ENCODE measurements around the gene METTL3.
A peak's percentile ranks its signal among the peaks of the same experiment; 100 is the strongest.

The METTL3 gene

GRCh38 chr14:21454843-21455544, 56.1 kb downstream of the METTL3 start:
- no peak for DNase-seq
- Histone ChIP-seq H3K36me3 (peaks cover 24% of the 10 kb centered on the region), H3K27me3 (ENCODE audit: insufficient read depth, low read depth, severe bottlenecking) (no peaks in the 10 kb centered on the region), H3K4me3 (ENCODE audit: low read depth, low read length) (peak overlapping the region; percentile 90), H3K27ac (peak overlapping the region; percentile 88), H3K9me3 (ENCODE audit: severe bottlenecking) (no peaks in the 10 kb centered on the region)
- no peak for TF ChIP-seq CTCF (IDR thresholded peaks at IDR 0.05; ENCODE audit: low read depth, low read length)

GRCh38 chr14:21449899-21450216, 61.3 kb downstream of the METTL3 start:
- no peak overlapping the region for H3K27ac ChIP-seq
- no peak overlapping the region for H3K4me3 ChIP-seq (ENCODE audit: low read depth, low read length)
- TF ChIP-seq CTCF (IDR thresholded peaks at IDR 0.05; ENCODE audit: low read depth, low read length) = no peak
- H3K36me3 ChIP-seq = peaks cover 23% of the 10 kb centered on the region
- DNase-seq = no peak
- H3K27me3 ChIP-seq (ENCODE audit: insufficient read depth, low read depth, severe bottlenecking) = no peaks in the 10 kb centered on the region
- no peaks in the 10 kb centered on the region for H3K9me3 ChIP-seq (ENCODE audit: severe bottlenecking)

Measured in WERI-Rb-1 (cell line).